ENCODE results near the gene VAV1. TPM values are rescaled to one million over a fixed set of nuclear protein-coding genes. Genes with fewer than 3 reads are reported as not detected.

The VAV1 gene
- total RNA-seq, 2 experiments from 2014 or later: 73.4 to 90.8 TPM

Small RNA genes within 50 kb of the gene (microRNA-seq; reads per million reads assigned to microRNA genes)
- 1.1 reads per million for gene MIR6791 (ENCODE audit: borderline replicate concordance)

Other genes with a start within 250 kb of the VAV1 start
- under 1 TPM; 0.49 to 0.57 TPM for gene TNFSF9, start 241.7 kb upstream of the VAV1 start, total RNA-seq
- gene CD70, start 181.6 kb upstream of the VAV1 start, total RNA-seq: 1 to 10 TPM; 3.3 to 3.6 TPM
- gene TNFSF14, start 102.5 kb upstream of the VAV1 start, total RNA-seq: 10 to 100 TPM; 31.8 to 33.0 TPM
- gene C3, start 52.1 kb upstream of the VAV1 start, total RNA-seq: 1 to 10 TPM in 1 of 2 experiments, under 1 TPM in 1; 0.93 to 1.0 TPM
- gene GPR108, start 35.1 kb upstream of the VAV1 start, total RNA-seq: 10 to 100 TPM; 58.8 to 59.9 TPM
- 10 to 100 TPM; 45.1 to 50.0 TPM for gene TRIP10, start 33.0 kb upstream of the VAV1 start, total RNA-seq
- 10 to 100 TPM; 20.7 to 23.2 TPM for gene SH2D3A, start 5.3 kb upstream of the VAV1 start, total RNA-seq
- 1 to 10 TPM; 6.0 to 6.5 TPM for gene ADGRE1, start 114.9 kb downstream of the VAV1 start, total RNA-seq
- not detected for gene MBD3L2B, start 248.7 kb downstream of the VAV1 start, total RNA-seq

Measured in activated CD4-positive, alpha-beta T cell treated with anti-CD3 and anti-CD28 coated beads for 36 hours (primary cell).